PFSK-1 (cell line): ENCODE data around the gene AP3S1.

Source experiments
- FOXP2 ChIP-seq: optimal IDR thresholded peaks from 2 replicates; pipeline ENCODE3; 2011; ENCODE audit warnings: borderline replicate concordance, control low read depth, inconsistent platforms; ENCODE audit not compliant: insufficient read depth; ENCODE audit errors: extremely low read length, extremely low read depth
- POLR2AphosphoS5 ChIP-seq: IDR thresholded peaks from 2 replicates; pipeline ENCODE4 v1.6.1; 2012; ENCODE audit warnings: low read depth, mild to moderate bottlenecking, control low read depth, low read length, moderate library complexity
- SIN3A ChIP-seq: IDR thresholded peaks from 2 replicates; pipeline ENCODE4 v1.6.1; 2012; ENCODE audit warnings: mild to moderate bottlenecking, low read length, moderate library complexity, borderline replicate concordance; ENCODE audit not compliant: insufficient read depth
- TAF1 ChIP-seq: IDR thresholded peaks from 2 replicates; pipeline ENCODE4 v1.6.1; 2012; ENCODE audit warnings: low read length, control low read depth, borderline replicate concordance; ENCODE audit not compliant: insufficient read depth
- TF ChIP-seq, protein P1 (sequence below), 2 experiments: IDR thresholded peaks; 2 replicates each; pipeline versions ENCODE4 v1.6.1 to v1.8.0; 2011 to 2012; ENCODE audit warnings: low read depth in 2 of 2, low read length in 2 of 2, control low read depth in 1 of 2, inconsistent platforms in 1 of 2, mild to moderate bottlenecking in 1 of 2, moderate library complexity in 1 of 2; ENCODE audit not compliant: insufficient read depth in 1 of 2

The AP3S1 gene

DNA sequence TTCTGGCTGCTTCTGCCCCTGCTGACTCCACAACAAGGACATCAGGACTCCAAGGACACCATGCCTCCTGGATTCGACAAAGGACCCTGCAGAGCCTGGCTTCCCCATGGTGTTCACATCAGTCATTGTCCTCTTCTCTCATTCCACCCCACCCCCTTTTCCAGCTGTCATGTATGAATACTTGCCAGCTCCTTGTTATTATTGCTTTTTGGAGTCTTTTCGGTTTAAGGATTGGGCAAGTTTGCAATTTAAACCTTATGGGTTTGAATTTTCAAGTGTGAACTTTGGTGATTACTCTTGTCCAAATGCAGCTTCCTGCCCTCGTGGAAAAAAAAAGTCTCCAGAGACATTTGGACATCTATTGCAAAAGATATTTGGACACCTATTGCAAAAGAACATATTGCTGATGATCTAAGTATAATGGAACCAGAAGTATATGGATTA, 106.4 kb downstream of the AP3S1 start:
- TF ChIP-seq FOXP2 = no peak
- TF ChIP-seq, protein P1, sequence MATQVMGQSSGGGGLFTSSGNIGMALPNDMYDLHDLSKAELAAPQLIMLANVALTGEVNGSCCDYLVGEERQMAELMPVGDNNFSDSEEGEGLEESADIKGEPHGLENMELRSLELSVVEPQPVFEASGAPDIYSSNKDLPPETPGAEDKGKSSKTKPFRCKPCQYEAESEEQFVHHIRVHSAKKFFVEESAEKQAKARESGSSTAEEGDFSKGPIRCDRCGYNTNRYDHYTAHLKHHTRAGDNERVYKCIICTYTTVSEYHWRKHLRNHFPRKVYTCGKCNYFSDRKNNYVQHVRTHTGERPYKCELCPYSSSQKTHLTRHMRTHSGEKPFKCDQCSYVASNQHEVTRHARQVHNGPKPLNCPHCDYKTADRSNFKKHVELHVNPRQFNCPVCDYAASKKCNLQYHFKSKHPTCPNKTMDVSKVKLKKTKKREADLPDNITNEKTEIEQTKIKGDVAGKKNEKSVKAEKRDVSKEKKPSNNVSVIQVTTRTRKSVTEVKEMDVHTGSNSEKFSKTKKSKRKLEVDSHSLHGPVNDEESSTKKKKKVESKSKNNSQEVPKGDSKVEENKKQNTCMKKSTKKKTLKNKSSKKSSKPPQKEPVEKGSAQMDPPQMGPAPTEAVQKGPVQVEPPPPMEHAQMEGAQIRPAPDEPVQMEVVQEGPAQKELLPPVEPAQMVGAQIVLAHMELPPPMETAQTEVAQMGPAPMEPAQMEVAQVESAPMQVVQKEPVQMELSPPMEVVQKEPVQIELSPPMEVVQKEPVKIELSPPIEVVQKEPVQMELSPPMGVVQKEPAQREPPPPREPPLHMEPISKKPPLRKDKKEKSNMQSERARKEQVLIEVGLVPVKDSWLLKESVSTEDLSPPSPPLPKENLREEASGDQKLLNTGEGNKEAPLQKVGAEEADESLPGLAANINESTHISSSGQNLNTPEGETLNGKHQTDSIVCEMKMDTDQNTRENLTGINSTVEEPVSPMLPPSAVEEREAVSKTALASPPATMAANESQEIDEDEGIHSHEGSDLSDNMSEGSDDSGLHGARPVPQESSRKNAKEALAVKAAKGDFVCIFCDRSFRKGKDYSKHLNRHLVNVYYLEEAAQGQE (IDR thresholded peaks at IDR 0.05; ENCODE audit: insufficient read depth in 1 of 2, low read depth in 2 of 2, low read length in 2 of 2) = no peak
- TF ChIP-seq SIN3A = no peak
- no peak for TF ChIP-seq TAF1
- no peak for TF ChIP-seq POLR2AphosphoS5

DNA sequence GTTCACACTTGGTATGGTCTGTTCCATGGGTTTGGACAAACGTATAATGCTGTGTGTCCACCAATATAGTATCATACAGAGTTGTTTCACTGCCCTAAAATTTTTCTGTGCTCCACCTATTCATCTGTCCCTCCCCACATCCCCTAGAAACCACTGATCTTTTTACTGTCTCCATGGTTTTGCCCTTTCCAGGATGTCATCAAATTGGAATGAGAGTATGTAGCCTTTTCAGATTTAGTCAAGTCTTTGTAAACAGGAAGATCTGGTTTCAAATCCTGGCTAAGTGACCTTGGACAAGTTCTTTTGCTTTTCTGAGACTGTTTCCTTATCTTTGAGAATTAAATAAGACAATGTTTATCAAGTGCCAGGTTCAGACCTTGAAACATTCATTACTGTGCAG, 107.4 kb downstream of the AP3S1 start:
- TF ChIP-seq POLR2AphosphoS5 (no peak), FOXP2 (no peak), SIN3A (no peak), TAF1 (no peak)
- TF ChIP-seq, protein P1 (IDR thresholded peaks at IDR 0.05; ENCODE audit: insufficient read depth in 1 of 2, low read depth in 2 of 2, low read length in 2 of 2) = no peak

DNA sequence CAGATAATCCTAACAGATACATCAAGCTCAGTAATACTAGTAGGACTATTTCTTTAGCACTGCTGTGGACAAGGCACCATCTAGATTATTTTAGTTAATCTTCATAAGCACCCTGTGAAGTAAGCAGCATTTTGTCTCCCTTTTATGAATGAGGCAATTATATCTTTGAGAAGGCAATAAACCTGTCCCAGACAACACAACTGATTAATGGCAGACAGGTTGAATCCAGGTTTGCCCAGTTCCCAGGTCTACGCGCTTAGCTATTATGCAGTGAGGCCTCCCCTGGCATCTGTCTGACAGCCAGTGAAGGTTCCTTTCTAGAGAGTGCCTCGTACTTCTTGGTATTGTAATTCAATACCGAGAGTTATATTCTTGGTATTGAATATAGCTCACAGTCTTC, 110.9 kb downstream of the AP3S1 start:
- TF ChIP-seq, protein P1 (IDR thresholded peaks at IDR 0.05; ENCODE audit: insufficient read depth in 1 of 2, low read depth in 2 of 2, low read length in 2 of 2) = no peak
- TF ChIP-seq TAF1 (no peak), FOXP2 (no peak), SIN3A (no peak), POLR2AphosphoS5 (no peak)

DNA sequence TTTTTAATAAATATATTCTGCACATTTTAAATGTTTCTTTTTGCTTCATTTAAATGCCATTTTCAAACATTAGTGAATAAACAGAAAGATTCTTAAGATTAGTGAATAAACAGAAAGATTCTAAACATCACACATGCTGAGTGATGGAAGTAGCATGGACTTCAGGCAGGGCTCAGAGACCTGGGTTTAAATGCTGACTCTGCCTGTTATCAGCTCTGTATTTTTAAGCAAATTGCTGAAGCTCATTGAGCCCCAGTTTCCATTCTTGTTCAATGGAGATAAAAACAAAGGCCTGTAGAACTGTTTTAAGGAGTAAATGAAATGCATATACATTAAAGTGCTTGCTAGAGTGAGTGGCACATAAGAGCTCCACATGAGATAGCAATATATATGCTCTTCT, 112.4 kb downstream of the AP3S1 start:
- TF ChIP-seq TAF1 = no peak
- TF ChIP-seq, protein P1 (IDR thresholded peaks at IDR 0.05; ENCODE audit: insufficient read depth in 1 of 2, low read depth in 2 of 2, low read length in 2 of 2) = no peak
- TF ChIP-seq SIN3A = no peak
- no peak for TF ChIP-seq POLR2AphosphoS5
- no peak for TF ChIP-seq FOXP2

DNA sequence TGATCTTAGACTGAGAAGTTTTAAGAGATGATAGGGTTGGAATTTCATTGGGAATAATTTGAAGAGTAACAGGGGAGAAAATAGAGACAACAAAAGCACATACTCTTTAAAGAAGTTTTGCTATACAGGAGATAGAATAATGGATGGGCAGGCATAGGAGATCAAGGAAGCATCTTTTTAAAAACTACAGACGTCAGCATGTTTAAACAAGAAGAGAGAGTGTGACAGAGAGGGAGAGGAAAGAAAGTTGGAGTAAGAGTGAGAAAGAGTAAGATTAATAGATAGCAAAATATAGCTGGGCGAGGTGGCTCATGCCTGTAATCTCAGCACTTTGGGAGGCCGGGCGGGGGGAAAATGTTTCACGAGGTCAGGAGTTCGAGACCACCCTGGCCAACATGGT, 115.2 kb downstream of the AP3S1 start:
- TF ChIP-seq TAF1 (no peak), FOXP2 (no peak), SIN3A (no peak), POLR2AphosphoS5 (no peak)
- TF ChIP-seq, protein P1 (IDR thresholded peaks at IDR 0.05; ENCODE audit: insufficient read depth in 1 of 2, low read depth in 2 of 2, low read length in 2 of 2) = no peak
